Transverse colon (tissue), 4 donors: Measurements from ENCODE around the gene PTPRG. TPM values are rescaled to one million over a fixed set of nuclear protein-coding genes. Genes with fewer than 3 reads are reported as not detected.

ENCODE experiments used
- DNase-seq: peaks from one replicate; pipeline ENCODE4 v3.0.0-alpha.2; 2019
- H3K27ac ChIP-seq, 4 donors: fragments of 200-600 bp; sonication (generic); 2 replicates each; pipeline ENCODE4 v1.5.1; 2016 to 2018; ENCODE audit warnings: inconsistent platforms in 4 of 4
- H3K27me3 ChIP-seq: fragments of 200-600 bp; sonication (generic); 2 replicates; pipeline ENCODE4 v1.5.1; 2017; ENCODE audit warnings: inconsistent platforms
- H3K36me3 ChIP-seq, 4 donors: fragments of 200-600 bp; sonication (generic); 2 replicates each; pipeline ENCODE4 v1.5.1; 2017 to 2019; ENCODE audit warnings: inconsistent platforms in 4 of 4
- H3K4me1 ChIP-seq, 4 donors: fragments of 200-600 bp; sonication (generic); 2 replicates each; pipeline ENCODE4 v1.5.1; 2017 to 2020; ENCODE audit warnings: inconsistent platforms in 4 of 4
- H3K4me3 ChIP-seq, 4 donors: fragments of 200-600 bp; sonication (generic); 1 replicate in 1 of 4; 2 replicates in 3 of 4; pipeline versions ENCODE4 v1.5.1 to v1.6.1; 2017 to 2019; ENCODE audit warnings: inconsistent platforms in 4 of 4
- H3K9me3 ChIP-seq, 2 donors: fragments of 200-600 bp; sonication (generic); 2 replicates each; pipeline ENCODE4 v1.5.1; 2017 to 2019; ENCODE audit warnings: inconsistent platforms in 2 of 2
- CTCF ChIP-seq, 5 experiments: fragments of 200-600 bp in 3 of 5; fragments of 450-650 bp in 2 of 5; sonication (generic) in 3 of 5; IDR thresholded peaks; 1 replicate in 2 of 5; 2 replicates in 3 of 5; pipeline ENCODE4 v1.5.1; 2016 to 2017; ENCODE audit warnings: antibody characterized with exemption in 5 of 5, inconsistent platforms in 3 of 5, mild to moderate bottlenecking in 2 of 5, moderate library complexity in 1 of 5
- EP300 ChIP-seq: sonication (generic); formaldehyde crosslinking; IDR thresholded peaks from one replicate; pipeline ENCODE4 v1.6.1; 2017; ENCODE audit warnings: antibody characterized with exemption, low read depth
- POLR2A ChIP-seq: fragments of 450-650 bp; IDR thresholded peaks from one replicate; pipeline ENCODE4 v1.6.1; 2016; ENCODE audit warnings: antibody characterized with exemption, mild to moderate bottlenecking, moderate library complexity
- POLR2AphosphoS5 ChIP-seq, 3 donors: sonication (generic); formaldehyde crosslinking; IDR thresholded peaks; one replicate each; pipeline ENCODE4 v1.6.1; 2016; ENCODE audit warnings: antibody characterized with exemption in 3 of 3
- WGBS, 2 donors: methylation state at CpG; one replicate each; pipeline ENCODE4 v1.1.5; 2018; ENCODE audit warnings: low coverage in 1 of 2; 5-methylcytosine and 5-hydroxymethylcytosine counted together
- in situ Hi-C, 4 donors: fragments of 200-750 bp; cut with MboI; loops; one replicate each; pipeline versions ENCODE4 v1.15.0 to v1.15.1; 2017; ENCODE audit warnings: low sequenced_read_pairs in 3 of 4, low pct_ligation_motif_present in 1 of 4, low pct_unique_long_range_greater_than_20kb in 1 of 4
- intact Hi-C: fragments of 100-400 bp; cut with DNase I; formaldehyde crosslinking; loops from one replicate; pipeline ENCODE4 v1.15.1; 2023; ENCODE audit warnings: low total_unique reads
- total RNA-seq, 4 donors: library from RNA; depleted of rRNA; stranded (reverse); fragments of >200 nt; gene quantifications; one replicate each; pipeline ENCODE4 v1.1.0, GENCODE V29; 2016

PTPRG gene
- total RNA-seq, 4 donors from 2014 or later = 29.2 to 83.4 (median 41.6) TPM

- in situ Hi-C loops (no loop called here), intact Hi-C loops (no loop called here)
- Histone ChIP-seq H3K4me3 (no peak overlapping the region), H3K36me3 (no peaks in the 10 kb centered on the region), H3K27me3 (no peaks in the 10 kb centered on the region), H3K27ac (peak overlapping the region in 2 of 4 donors; percentile 17 to 41), H3K4me1 (no peaks in the 10 kb centered on the region), H3K9me3 (no peaks in the 10 kb centered on the region)
- no peak for DNase-seq
- TF ChIP-seq POLR2AphosphoS5 (IDR thresholded peaks at IDR 0.05) (no peak), POLR2A (no peak), EP300 (no peak), CTCF (IDR thresholded peaks at IDR 0.05) (no peak)
- 0% methylated on average over 1 of the region's 1 CpG for WGBS, 2 donors
Measured at GRCh38 chr3:61595288-61595687, 33.9 kb downstream of the PTPRG start.

- 83 to 92% methylated on average over 3 of the region's 3 CpGs for WGBS, 2 donors
- no peak for DNase-seq
- H3K4me1 ChIP-seq = no peaks in the 10 kb centered on the region
- H3K4me3 ChIP-seq = no peak overlapping the region
- H3K9me3 ChIP-seq = no peaks in the 10 kb centered on the region
- H3K27me3 ChIP-seq = no peaks in the 10 kb centered on the region
- peak overlapping the region in 1 of 4 donors; percentile 17 for H3K27ac ChIP-seq
- no peaks in the 10 kb centered on the region for H3K36me3 ChIP-seq
- intact Hi-C loops (no loop called here), in situ Hi-C loops (no loop called here)
- no peak for TF ChIP-seq POLR2AphosphoS5 (IDR thresholded peaks at IDR 0.05)
- no peak for TF ChIP-seq EP300
- no peak for TF ChIP-seq CTCF (IDR thresholded peaks at IDR 0.05)
- TF ChIP-seq POLR2A = no peak
Measured at GRCh38 chr3:61595826-61596225, 34.5 kb downstream of the PTPRG start.

GRCh38 chr3:61597906-61598305 lies 36.5 kb downstream of the PTPRG start:
- H3K36me3 ChIP-seq = no peaks in the 10 kb centered on the region
- H3K4me3 ChIP-seq = no peak overlapping the region
- H3K9me3 ChIP-seq = no peaks in the 10 kb centered on the region
- no peak overlapping the region for H3K27ac ChIP-seq
- TF ChIP-seq CTCF (IDR thresholded peaks at IDR 0.05) (no peak), POLR2A (no peak), POLR2AphosphoS5 (IDR thresholded peaks at IDR 0.05) (no peak), EP300 (no peak)
- H3K4me1 ChIP-seq = no peaks in the 10 kb centered on the region
- DNase-seq = no peak
- intact Hi-C loops (no loop called here), in situ Hi-C loops (no loop called here)
- H3K27me3 ChIP-seq = no peaks in the 10 kb centered on the region
- 91 to 92% methylated on average over 7 of the region's 7 CpGs for WGBS, 2 donors

GRCh38 chr3:61600195-61600594 lies 38.8 kb downstream of the PTPRG start:
- Histone ChIP-seq H3K27me3 (no peaks in the 10 kb centered on the region), H3K36me3 (no peaks in the 10 kb centered on the region), H3K27ac (no peak overlapping the region), H3K4me1 (no peaks in the 10 kb centered on the region), H3K9me3 (no peaks in the 10 kb centered on the region), H3K4me3 (no peak overlapping the region)
- TF ChIP-seq EP300 = no peak
- TF ChIP-seq POLR2A = no peak
- no peak for TF ChIP-seq CTCF (IDR thresholded peaks at IDR 0.05)
- TF ChIP-seq POLR2AphosphoS5 (IDR thresholded peaks at IDR 0.05) = no peak
- intact Hi-C loops = no loop called here
- WGBS, 2 donors = 84 to 94% methylated on average over 2 of the region's 2 CpGs
- in situ Hi-C loops = no loop called here
- no peak for DNase-seq
